Central memory CD8-positive, alpha-beta T cell (primary cell): ENCODE results near the gene RNF19B.
A peak's percentile ranks its signal among the peaks of the same experiment; 100 is the strongest.

Experiments
- ATAC-seq: fragments of 150-1000 bp; cut with Tn5 transposase; replicated peaks from 2 replicates; pipeline ENCODE4 v1.10.0; 2022; ENCODE audit warnings: mild to moderate bottlenecking, moderate FRiP score, moderate number of reproducible peaks; ENCODE audit not compliant: poor library complexity, severe bottlenecking; ENCODE audit errors: extremely low read depth
- DNase-seq, 2 donors: peaks; one replicate each; pipeline ENCODE4 v3.0.0; 2021; ENCODE audit warnings: low spot score in 2 of 2
- H3K27ac Mint-ChIP-seq: one replicate; pipeline ENCODE4 v1.8.0; 2022; ENCODE audit warnings: low read depth, mild to moderate bottlenecking, moderate library complexity, mixed read lengths
- H3K27me3 Mint-ChIP-seq: one replicate; pipeline ENCODE4 v1.8.0; 2022; ENCODE audit warnings: mixed read lengths
- H3K36me3 Mint-ChIP-seq: one replicate; pipeline ENCODE4 v1.8.0; 2022; ENCODE audit warnings: mild to moderate bottlenecking, moderate library complexity, mixed read lengths; ENCODE audit not compliant: insufficient read depth
- H3K4me1 Mint-ChIP-seq: one replicate; pipeline ENCODE4 v1.8.0; 2022; ENCODE audit warnings: mixed read lengths
- H3K4me3 Mint-ChIP-seq: one replicate; pipeline ENCODE4 v1.8.0; 2022; ENCODE audit warnings: mild to moderate bottlenecking, moderate library complexity, mixed read lengths
- H3K9me3 Mint-ChIP-seq: one replicate; pipeline ENCODE4 v1.8.0; 2022; ENCODE audit warnings: mixed read lengths

RNF19B gene

GRCh38 chr1:32957017-32957416 is 7.6 kb downstream of the RNF19B start:
- H3K27me3 Mint-ChIP-seq = no peaks in the 10 kb centered on the region
- no peaks in the 10 kb centered on the region for H3K9me3 Mint-ChIP-seq
- peaks cover 10% of the 10 kb centered on the region for H3K36me3 Mint-ChIP-seq
- H3K4me1 Mint-ChIP-seq = peaks cover 66% of the 10 kb centered on the region
- no peak overlapping the region for H3K4me3 Mint-ChIP-seq
- H3K27ac Mint-ChIP-seq = no peak overlapping the region
- DNase-seq (no peak), ATAC-seq (no peak)

- H3K4me1 Mint-ChIP-seq = peaks cover 54% of the 10 kb centered on the region
- peaks cover 11% of the 10 kb centered on the region for H3K36me3 Mint-ChIP-seq
- no peaks in the 10 kb centered on the region for H3K27me3 Mint-ChIP-seq
- no peak for ATAC-seq
- no peaks in the 10 kb centered on the region for H3K9me3 Mint-ChIP-seq
- no peak overlapping the region for H3K27ac Mint-ChIP-seq
- no peak overlapping the region for H3K4me3 Mint-ChIP-seq
- DNase-seq = no peak
These were observed 10.4 kb downstream of the RNF19B start for GRCh38 chr1:32954168-32954567.

GRCh38 chr1:32953495-32953894 is 11.1 kb downstream of the RNF19B start:
- Mint-ChIP-seq H3K4me1 (peaks cover 53% of the 10 kb centered on the region), H3K9me3 (no peaks in the 10 kb centered on the region), H3K36me3 (peaks cover 14% of the 10 kb centered on the region), H3K27ac (peak overlapping the region; percentile 14), H3K4me3 (no peak overlapping the region), H3K27me3 (no peaks in the 10 kb centered on the region)
- no peak for DNase-seq
- no peak for ATAC-seq

- no peak overlapping the region for H3K4me3 Mint-ChIP-seq
- H3K9me3 Mint-ChIP-seq = no peaks in the 10 kb centered on the region
- no peak for ATAC-seq
- peaks cover 32% of the 10 kb centered on the region for H3K36me3 Mint-ChIP-seq
- no peaks in the 10 kb centered on the region for H3K27me3 Mint-ChIP-seq
- H3K27ac Mint-ChIP-seq = no peak overlapping the region
- DNase-seq = no peak
- H3K4me1 Mint-ChIP-seq = peaks cover 21% of the 10 kb centered on the region
These were observed 15.1 kb downstream of the RNF19B start for GRCh38 chr1:32949519-32949918.

- Mint-ChIP-seq H3K4me3 (no peak overlapping the region), H3K27ac (peak overlapping the region; percentile 32), H3K27me3 (no peaks in the 10 kb centered on the region), H3K36me3 (peaks cover 38% of the 10 kb centered on the region), H3K9me3 (no peaks in the 10 kb centered on the region), H3K4me1 (peaks cover 19% of the 10 kb centered on the region)
- no peak for DNase-seq
- no peak for ATAC-seq
These were observed 15.7 kb downstream of the RNF19B start for GRCh38 chr1:32948905-32949304.

- DNase-seq (no peak), ATAC-seq (no peak)
- Mint-ChIP-seq H3K4me1 (peaks cover 16% of the 10 kb centered on the region), H3K36me3 (peaks cover 42% of the 10 kb centered on the region), H3K9me3 (no peaks in the 10 kb centered on the region), H3K4me3 (no peak overlapping the region), H3K27ac (no peak overlapping the region), H3K27me3 (no peaks in the 10 kb centered on the region)
These were observed 16.3 kb downstream of the RNF19B start for GRCh38 chr1:32948390-32948722.

GRCh38 chr1:32947669-32948389 is 16.8 kb downstream of the RNF19B start:
- Mint-ChIP-seq H3K27ac (peak overlapping the region; percentile 3), H3K9me3 (no peaks in the 10 kb centered on the region), H3K36me3 (peaks cover 44% of the 10 kb centered on the region), H3K4me3 (no peak overlapping the region), H3K27me3 (no peaks in the 10 kb centered on the region), H3K4me1 (peaks cover 11% of the 10 kb centered on the region)
- DNase-seq (no peak), ATAC-seq (no peak)

- no peaks in the 10 kb centered on the region for H3K27me3 Mint-ChIP-seq
- ATAC-seq (no peak), DNase-seq (no peak)
- no peak overlapping the region for H3K4me3 Mint-ChIP-seq
- H3K36me3 Mint-ChIP-seq = peaks cover 57% of the 10 kb centered on the region
- no peaks in the 10 kb centered on the region for H3K9me3 Mint-ChIP-seq
- peaks cover 11% of the 10 kb centered on the region for H3K4me1 Mint-ChIP-seq
- no peak overlapping the region for H3K27ac Mint-ChIP-seq
These were observed 18.2 kb downstream of the RNF19B start for GRCh38 chr1:32946413-32946812.

GRCh38 chr1:32944180-32944579 is 20.4 kb downstream of the RNF19B start:
- ATAC-seq = no peak
- Mint-ChIP-seq H3K36me3 (peaks cover 69% of the 10 kb centered on the region), H3K4me3 (no peak overlapping the region)

GRCh38 chr1:32939655-32940371 is 24.8 kb downstream of the RNF19B start:
- Mint-ChIP-seq H3K9me3 (no peaks in the 10 kb centered on the region), H3K4me3 (no peak overlapping the region), H3K4me1 (peaks cover 7% of the 10 kb centered on the region), H3K27ac (peak overlapping the region; percentile 35), H3K36me3 (peaks cover 76% of the 10 kb centered on the region), H3K27me3 (no peaks in the 10 kb centered on the region)
- DNase-seq = no peak
- no peak for ATAC-seq

More at GRCh38 chr1:32944180-32944579, 20.4 kb downstream of the RNF19B start:
- DNase-seq = no peak
- no peaks in the 10 kb centered on the region for H3K27me3 Mint-ChIP-seq
- H3K9me3 Mint-ChIP-seq = no peaks in the 10 kb centered on the region
- no peak overlapping the region for H3K27ac Mint-ChIP-seq
- peaks cover 13% of the 10 kb centered on the region for H3K4me1 Mint-ChIP-seq

GRCh38 chr1:32937061-32937460 is 27.5 kb downstream of the RNF19B start:
- no peaks in the 10 kb centered on the region for H3K27me3 Mint-ChIP-seq
- peaks cover 7% of the 10 kb centered on the region for H3K4me1 Mint-ChIP-seq
- H3K9me3 Mint-ChIP-seq = no peaks in the 10 kb centered on the region
- ATAC-seq = no peak
- peaks cover 56% of the 10 kb centered on the region for H3K36me3 Mint-ChIP-seq
- DNase-seq = no peak
- H3K27ac Mint-ChIP-seq = no peak overlapping the region
- H3K4me3 Mint-ChIP-seq = no peak overlapping the region

GRCh38 chr1:32934535-32934934 is 30.1 kb downstream of the RNF19B start:
- Mint-ChIP-seq H3K4me3 (no peak overlapping the region), H3K27me3 (no peaks in the 10 kb centered on the region), H3K27ac (no peak overlapping the region), H3K36me3 (peaks cover 40% of the 10 kb centered on the region), H3K4me1 (no peaks in the 10 kb centered on the region), H3K9me3 (no peaks in the 10 kb centered on the region)
- DNase-seq (no peak), ATAC-seq (no peak)

- H3K27me3 Mint-ChIP-seq = no peaks in the 10 kb centered on the region
- peaks cover 38% of the 10 kb centered on the region for H3K36me3 Mint-ChIP-seq
- no peaks in the 10 kb centered on the region for H3K9me3 Mint-ChIP-seq
- peak overlapping the region; percentile 22 for H3K27ac Mint-ChIP-seq
- H3K4me1 Mint-ChIP-seq = no peaks in the 10 kb centered on the region
- DNase-seq = no peak
- no peak overlapping the region for H3K4me3 Mint-ChIP-seq
- no peak for ATAC-seq
These were observed 30.8 kb downstream of the RNF19B start for GRCh38 chr1:32933742-32934322.
